ENCODE results near the gene TMEM30A.

TMEM30A gene

DNA sequence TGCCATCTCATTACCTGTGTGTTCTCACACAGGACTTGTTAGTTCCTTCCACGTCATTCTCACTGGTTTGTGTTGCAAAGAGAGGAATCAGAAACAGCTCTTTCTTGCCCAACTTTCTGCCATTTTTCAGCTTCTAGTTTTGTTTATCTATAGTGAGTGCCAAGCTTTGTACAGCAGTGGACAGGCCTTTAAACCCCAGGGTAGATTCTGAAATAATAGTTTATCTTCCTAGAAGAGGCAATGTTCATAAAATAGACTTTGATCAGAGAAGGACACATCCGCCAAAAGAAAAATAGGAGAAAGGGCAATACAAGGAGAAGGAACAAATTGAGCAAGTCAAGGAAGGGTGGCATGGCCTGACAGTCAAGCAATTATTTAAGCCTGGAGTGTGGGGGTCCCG, 17.7 kb upstream of the TMEM30A start:
- TF ChIP-seq, protein P1, sequence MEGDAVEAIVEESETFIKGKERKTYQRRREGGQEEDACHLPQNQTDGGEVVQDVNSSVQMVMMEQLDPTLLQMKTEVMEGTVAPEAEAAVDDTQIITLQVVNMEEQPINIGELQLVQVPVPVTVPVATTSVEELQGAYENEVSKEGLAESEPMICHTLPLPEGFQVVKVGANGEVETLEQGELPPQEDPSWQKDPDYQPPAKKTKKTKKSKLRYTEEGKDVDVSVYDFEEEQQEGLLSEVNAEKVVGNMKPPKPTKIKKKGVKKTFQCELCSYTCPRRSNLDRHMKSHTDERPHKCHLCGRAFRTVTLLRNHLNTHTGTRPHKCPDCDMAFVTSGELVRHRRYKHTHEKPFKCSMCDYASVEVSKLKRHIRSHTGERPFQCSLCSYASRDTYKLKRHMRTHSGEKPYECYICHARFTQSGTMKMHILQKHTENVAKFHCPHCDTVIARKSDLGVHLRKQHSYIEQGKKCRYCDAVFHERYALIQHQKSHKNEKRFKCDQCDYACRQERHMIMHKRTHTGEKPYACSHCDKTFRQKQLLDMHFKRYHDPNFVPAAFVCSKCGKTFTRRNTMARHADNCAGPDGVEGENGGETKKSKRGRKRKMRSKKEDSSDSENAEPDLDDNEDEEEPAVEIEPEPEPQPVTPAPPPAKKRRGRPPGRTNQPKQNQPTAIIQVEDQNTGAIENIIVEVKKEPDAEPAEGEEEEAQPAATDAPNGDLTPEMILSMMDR (IDR thresholded peaks at IDR 0.05; ENCODE audit: borderline replicate concordance, insufficient read depth, low read depth, low read length): no peak

DNA sequence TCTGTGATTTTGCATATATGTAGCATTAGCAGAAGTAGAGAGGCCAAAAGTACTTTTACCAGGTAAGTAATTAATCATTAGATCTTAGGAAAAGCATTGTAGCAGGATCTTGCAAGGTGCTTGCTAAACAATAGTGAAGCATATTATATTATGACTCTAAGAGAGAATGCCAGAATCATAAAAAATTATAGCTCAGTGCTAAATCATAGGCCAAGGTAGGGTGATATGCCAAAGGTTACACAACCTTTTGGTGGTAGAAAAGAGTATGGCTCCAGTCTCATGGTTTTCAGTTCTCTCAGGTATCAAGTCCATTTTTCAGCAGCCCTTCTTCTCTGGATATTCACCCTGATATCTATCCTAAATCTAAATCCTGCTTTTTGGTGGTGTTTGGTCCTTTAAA, 16.9 kb upstream of the TMEM30A start:
- no peak overlapping the region for H3K4me3 ChIP-seq (ENCODE audit: low read depth, low read length)
- TF ChIP-seq, protein P1 (IDR thresholded peaks at IDR 0.05; ENCODE audit: borderline replicate concordance, insufficient read depth, low read depth, low read length): no peak

More for the DNA sequence above, 17.7 kb upstream of the TMEM30A start:
- no peak overlapping the region for H3K4me3 ChIP-seq (ENCODE audit: low read depth, low read length)

DNA sequence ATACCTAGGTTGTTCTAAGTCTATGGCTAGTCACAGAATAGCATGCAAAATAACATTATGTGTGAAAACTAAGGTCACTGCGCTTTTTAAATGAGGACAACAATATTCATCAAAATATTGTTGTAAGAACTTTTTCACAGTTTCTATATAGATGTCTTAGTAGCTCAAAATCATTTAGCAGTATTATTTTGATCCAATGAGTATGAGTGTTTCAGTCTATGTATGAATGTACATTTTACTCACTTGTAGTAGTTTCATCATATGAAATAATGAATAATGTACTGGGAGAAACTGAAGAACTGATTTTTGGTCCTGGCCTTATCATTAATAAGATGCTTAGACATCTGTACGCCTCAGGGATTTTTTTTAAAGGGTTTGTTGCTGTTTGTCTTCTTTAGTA, 16.5 kb upstream of the TMEM30A start:
- H3K4me3 ChIP-seq (ENCODE audit: low read depth, low read length): no peak overlapping the region
- TF ChIP-seq, protein P1 (IDR thresholded peaks at IDR 0.05; ENCODE audit: borderline replicate concordance, insufficient read depth, low read depth, low read length): no peak

DNA sequence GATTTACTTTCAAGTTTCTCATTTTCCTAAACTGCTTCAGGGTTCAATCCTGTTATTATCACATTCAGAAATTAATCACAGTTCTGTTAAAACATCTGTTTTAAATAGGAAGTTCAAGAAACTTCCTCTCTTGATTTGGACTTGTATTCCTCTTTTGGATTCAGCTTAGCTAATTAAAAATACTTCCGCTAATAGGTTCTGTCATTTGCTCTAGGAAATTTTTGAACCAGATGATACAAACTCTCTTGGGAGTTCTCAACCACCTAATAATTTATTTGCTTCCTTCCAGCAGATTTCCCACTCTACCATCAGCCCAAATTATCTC, 15.9 kb upstream of the TMEM30A start:
- TF ChIP-seq, protein P1 (IDR thresholded peaks at IDR 0.05; ENCODE audit: borderline replicate concordance, insufficient read depth, low read depth, low read length): no peak
- no peak overlapping the region for H3K4me3 ChIP-seq (ENCODE audit: low read depth, low read length)

DNA sequence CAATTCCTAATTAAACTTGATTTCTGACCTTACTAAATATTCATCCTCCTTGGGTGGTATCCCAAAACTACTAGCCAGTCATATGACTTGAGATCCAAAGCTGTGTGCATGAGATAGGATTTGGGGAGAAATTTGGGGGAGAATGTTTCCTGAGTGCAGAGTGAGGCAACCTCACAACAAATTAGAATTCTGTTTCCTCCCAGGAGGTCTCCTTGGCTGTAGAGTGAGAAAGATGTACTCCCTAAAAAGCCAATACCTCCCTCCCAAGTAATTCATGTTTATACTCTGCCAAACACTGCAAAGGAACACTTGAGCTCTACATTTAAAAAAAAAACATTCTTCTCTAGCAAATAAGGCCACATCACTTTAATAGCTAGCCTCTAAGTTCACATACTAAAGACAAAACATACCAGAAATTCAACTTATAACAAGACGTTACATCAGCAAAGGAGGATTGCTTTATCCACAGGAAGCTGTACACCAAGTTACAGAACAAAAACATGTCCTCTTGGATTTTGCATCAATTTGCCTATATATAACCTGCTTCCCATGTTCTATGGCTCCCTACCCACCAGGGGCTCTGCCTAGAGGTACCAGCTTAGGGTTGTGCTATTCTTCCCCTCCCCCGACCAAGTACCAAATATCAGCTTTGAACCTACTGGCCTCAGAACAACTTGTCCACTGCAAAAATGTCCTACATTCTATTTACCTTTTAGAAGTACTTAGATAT, 15.4 kb upstream of the TMEM30A start:
- TF ChIP-seq, protein P1 (IDR thresholded peaks at IDR 0.05; ENCODE audit: borderline replicate concordance, insufficient read depth, low read depth, low read length): no peak
- H3K4me3 ChIP-seq (ENCODE audit: low read depth, low read length): no peak overlapping the region

DNA sequence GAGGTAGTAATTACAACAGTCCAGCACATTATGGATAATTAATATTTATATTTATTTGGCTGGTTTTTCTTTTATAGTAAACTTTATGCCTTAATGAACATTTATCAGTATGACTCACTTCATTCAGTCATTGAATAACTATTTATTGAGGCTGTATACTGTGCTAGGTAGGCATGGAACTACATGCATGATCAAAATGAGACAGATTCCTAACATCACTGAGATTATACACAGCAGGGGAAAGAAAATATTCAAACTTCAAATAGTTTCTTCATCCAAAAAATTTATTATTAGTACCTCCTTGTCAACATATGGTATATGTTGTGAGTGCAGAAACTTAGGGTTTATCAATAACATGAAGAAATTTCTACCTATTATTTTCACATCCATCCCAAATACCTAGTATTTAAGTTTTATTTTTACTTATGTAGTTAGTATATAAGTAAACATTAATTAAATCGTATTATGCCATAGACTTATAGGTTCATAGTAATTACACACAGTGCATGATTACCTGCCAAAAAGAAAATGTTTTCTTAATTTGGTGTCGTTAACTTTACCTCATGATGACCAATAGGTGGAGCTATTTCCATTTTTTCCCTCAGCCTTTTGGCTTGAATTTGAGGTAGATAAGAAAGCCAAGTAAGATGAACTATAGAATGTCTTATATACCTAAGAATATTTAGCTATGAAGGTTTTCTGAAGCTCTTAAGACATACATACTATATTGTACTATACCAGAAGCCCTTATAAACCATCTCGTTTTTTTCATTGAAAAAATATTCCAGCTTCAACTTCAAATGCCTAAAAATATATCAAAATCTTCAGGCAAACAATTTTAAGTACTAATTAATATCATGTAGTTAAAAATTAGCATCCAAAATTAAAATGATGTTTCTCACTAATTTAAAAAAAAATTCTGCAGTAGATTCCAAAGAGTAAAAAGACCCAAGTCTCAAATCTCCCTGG, 12.5 kb upstream of the TMEM30A start:
- TF ChIP-seq, protein P1 (IDR thresholded peaks at IDR 0.05; ENCODE audit: borderline replicate concordance, insufficient read depth, low read depth, low read length): peak; percentile 25; the same call in 1 of the 2 replicates
- H3K4me3 ChIP-seq (ENCODE audit: low read depth, low read length): no peak overlapping the region
